ENCODE measurements around the gene KRTAP9-1. TPM values are rescaled to one million over a fixed set of nuclear protein-coding genes. Genes with fewer than 3 reads are reported as not detected.

KRTAP9-1 gene
- total and polyA plus RNA-seq, 9 of the 15 experiments (the other 6 are each of a cell fraction or from before 2014, with no cell fraction given): not detected

GRCh38 chr17:41176744-41177387, 12.8 kb upstream of the KRTAP9-1 start:
- H3K4me1 ChIP-seq (replicated peaks in 1 of 2; ENCODE audit: control insufficient read depth in 2 of 2, insufficient read depth in 2 of 2, low read length in 2 of 2): no peaks in the 10 kb centered on the region
- H3K9me3 ChIP-seq (replicated peaks; ENCODE audit: control insufficient read depth, insufficient read depth, low read depth, low read length): no peaks in the 10 kb centered on the region
- intact Hi-C loops (cut with micrococcal nuclease): no loop called here
- no peak overlapping the region for H2AFZ ChIP-seq (ENCODE audit: low read depth, low read length)
- H3K36me3 ChIP-seq (ENCODE audit: control insufficient read depth, insufficient read depth, low read length): no peaks in the 10 kb centered on the region
- DNase-seq (ENCODE audit: extremely low read depth in 1 of 4, low spot score in 3 of 4) (no peak), FAIRE-seq (no peak), ATAC-seq (no peak)
- no peaks in the 10 kb centered on the region for H3K79me2 ChIP-seq (ENCODE audit: control insufficient read depth, insufficient read depth, low read length)
- TF ChIP-seq CREBBP (IDR thresholded peaks at IDR 0.05; ENCODE audit: low read depth, low read length): no peak
- no peak for TF ChIP-seq KDM1A (IDR thresholded peaks at IDR 0.05)
- TF ChIP-seq SMARCE1 (IDR thresholded peaks at IDR 0.05): no peak
- no peak for TF ChIP-seq HMG20A (CRISPR knock-in tag; conservative IDR thresholded peaks at IDR 0.05)
- TF ChIP-seq ZNF134 (CRISPR knock-in tag; conservative IDR thresholded peaks at IDR 0.05): no peak
- no peak for TF ChIP-seq ATF7 (IDR thresholded peaks at IDR 0.05)
- no peak for TF ChIP-seq NR4A1 (CRISPR knock-in tag; IDR thresholded peaks at IDR 0.05)
- no peak for TF ChIP-seq NR4A1 (tag; IDR thresholded peaks at IDR 0.05)
- TF ChIP-seq HES1 (IDR thresholded peaks at IDR 0.05; ENCODE audit: low read depth): no peak
- no peak for TF ChIP-seq NR2C1 (IDR thresholded peaks at IDR 0.05)
- TF ChIP-seq NR2C1 (tag; IDR thresholded peaks at IDR 0.05): no peak
- TF ChIP-seq TFE3 (CRISPR knock-in tag; IDR thresholded peaks at IDR 0.05): no peak
- no peak for TF ChIP-seq STAT6 (CRISPR knock-in tag; IDR thresholded peaks at IDR 0.05)
- no peak for TF ChIP-seq ZNF551 (CRISPR knock-in tag; IDR thresholded peaks at IDR 0.05)
- no peak for TF ChIP-seq ZNF75A (CRISPR knock-in tag; IDR thresholded peaks at IDR 0.05)
- TF ChIP-seq HNRNPK (IDR thresholded peaks at IDR 0.05; ENCODE audit: low read depth, low read length, poor library complexity, severe bottlenecking): no peak
- no peak for TF ChIP-seq ETV1 (tag; conservative IDR thresholded peaks at IDR 0.05; ENCODE audit: low read depth)
- TF ChIP-seq BCOR (IDR thresholded peaks at IDR 0.05): no peak
- ChIA-PET POLR2A (no interaction called here), CTCF (ENCODE audit: low intra/inter-chr PET ratio) (no interaction called here)
- BruUV-seq (replicated peaks): no TSS peak
- no peaks in the 10 kb centered on the region for H3K9me1 ChIP-seq (ENCODE audit: control insufficient read depth, insufficient read depth, low read length)
- H3K27me3 ChIP-seq (ENCODE audit: control insufficient read depth in 2 of 2, insufficient read depth in 2 of 2, low read length in 2 of 2): peaks cover 3 to 10% of the 10 kb centered on the region in 2 experiments; a peak in 3 of 5 replicates
- in situ Hi-C loops (cut with MboI): no loop called here
- no peak overlapping the region for H3K27ac ChIP-seq (ENCODE audit: extremely low read depth, low read depth, low read length)
- H3K4me2 ChIP-seq (ENCODE audit: insufficient read depth, low read length): no peak overlapping the region
- WGBS (ENCODE audit: insufficient coverage, low coverage, missing lambda C conversion rate): 0% methylated on average over 3 of the region's 3 CpGs
- no peak overlapping the region for H3K9ac ChIP-seq (ENCODE audit: insufficient read depth in 1 of 2, low read depth in 2 of 2, low read length in 2 of 2)
- H4K20me1 ChIP-seq (replicated peaks; ENCODE audit: control insufficient read depth, insufficient read depth, low read length): no peaks in the 10 kb centered on the region; the same call in 1 of the 2 replicates
- no peak overlapping the region for H3K4me3 ChIP-seq
